ENCODE data around the gene PLXNA2. TPM values are rescaled to one million over a fixed set of nuclear protein-coding genes. Genes with fewer than 3 reads are reported as not detected.
A peak's percentile ranks its signal among the peaks of the same experiment; 100 is the strongest.

The PLXNA2 gene
- total RNA-seq, 1 donor from 2014 or later: 38.3 TPM

DNA sequence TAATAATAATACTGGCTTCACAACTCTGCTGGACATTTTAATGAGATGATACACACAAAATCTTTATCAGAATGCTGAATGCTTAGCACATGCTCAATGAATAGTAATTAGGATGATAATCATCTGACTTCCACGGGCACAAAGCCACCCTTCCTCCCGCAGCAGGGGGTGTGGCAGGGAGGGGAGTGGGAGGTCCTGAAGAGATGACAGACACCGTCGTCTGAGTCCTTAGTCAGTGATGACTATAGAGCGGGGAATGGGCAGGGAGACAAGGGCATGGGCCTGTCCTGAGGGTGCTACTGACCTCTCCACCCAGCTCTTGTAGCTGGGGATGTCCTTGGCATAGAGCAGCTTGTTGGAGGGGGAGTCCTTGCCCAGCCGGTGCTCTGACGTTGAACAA is 215.7 kb downstream of the PLXNA2 start:
- Histone ChIP-seq H3K36me3 (no peaks in the 10 kb centered on the region), H3K4me1 (peaks cover 39% of the 10 kb centered on the region), H3K9me3 (no peaks in the 10 kb centered on the region), H3K27me3 (no peaks in the 10 kb centered on the region), H3K4me3 (no peak overlapping the region), H3K27ac (peak overlapping the region; percentile 78)
- DNase-seq (ENCODE audit: extremely low spot score in 2 of 2): no peak
- intact Hi-C loops (cut with DNase I): loop anchor here (10.0 kb wide), 1 partner anchor 56 kb away; no protein-coding TSS in a partner anchor
- TF ChIP-seq, protein P1, sequence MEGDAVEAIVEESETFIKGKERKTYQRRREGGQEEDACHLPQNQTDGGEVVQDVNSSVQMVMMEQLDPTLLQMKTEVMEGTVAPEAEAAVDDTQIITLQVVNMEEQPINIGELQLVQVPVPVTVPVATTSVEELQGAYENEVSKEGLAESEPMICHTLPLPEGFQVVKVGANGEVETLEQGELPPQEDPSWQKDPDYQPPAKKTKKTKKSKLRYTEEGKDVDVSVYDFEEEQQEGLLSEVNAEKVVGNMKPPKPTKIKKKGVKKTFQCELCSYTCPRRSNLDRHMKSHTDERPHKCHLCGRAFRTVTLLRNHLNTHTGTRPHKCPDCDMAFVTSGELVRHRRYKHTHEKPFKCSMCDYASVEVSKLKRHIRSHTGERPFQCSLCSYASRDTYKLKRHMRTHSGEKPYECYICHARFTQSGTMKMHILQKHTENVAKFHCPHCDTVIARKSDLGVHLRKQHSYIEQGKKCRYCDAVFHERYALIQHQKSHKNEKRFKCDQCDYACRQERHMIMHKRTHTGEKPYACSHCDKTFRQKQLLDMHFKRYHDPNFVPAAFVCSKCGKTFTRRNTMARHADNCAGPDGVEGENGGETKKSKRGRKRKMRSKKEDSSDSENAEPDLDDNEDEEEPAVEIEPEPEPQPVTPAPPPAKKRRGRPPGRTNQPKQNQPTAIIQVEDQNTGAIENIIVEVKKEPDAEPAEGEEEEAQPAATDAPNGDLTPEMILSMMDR (IDR thresholded peaks at IDR 0.05): no peak
- TF ChIP-seq POLR2AphosphoS5 (IDR thresholded peaks at IDR 0.05; ENCODE audit: insufficient read depth in 1 of 2, low read depth in 1 of 2) (no peak), POLR2A (IDR thresholded peaks at IDR 0.05) (no peak)

DNA sequence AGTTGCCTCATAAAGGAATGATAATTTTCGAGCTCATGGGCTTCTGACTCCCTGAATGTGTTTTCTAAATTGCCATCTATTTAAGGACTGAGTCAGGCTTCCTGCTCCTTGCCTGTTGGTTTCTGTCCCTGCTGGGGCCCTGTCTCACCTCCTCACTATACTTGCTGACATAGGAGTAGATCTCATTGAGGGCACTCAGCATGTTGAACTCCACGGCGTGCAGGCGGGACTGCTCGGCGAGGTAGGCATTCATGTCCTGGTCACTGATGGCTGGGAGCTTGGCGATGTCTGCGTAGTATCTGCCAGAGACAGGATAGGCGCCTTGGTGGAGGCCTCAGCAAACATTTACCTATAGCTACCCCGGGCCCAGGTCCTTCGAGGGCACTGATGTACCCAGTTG is 216.3 kb downstream of the PLXNA2 start:
- Histone ChIP-seq H3K9me3 (no peaks in the 10 kb centered on the region), H3K27ac (peak overlapping the region; percentile 78), H3K36me3 (no peaks in the 10 kb centered on the region), H3K27me3 (no peaks in the 10 kb centered on the region), H3K4me1 (peaks cover 39% of the 10 kb centered on the region), H3K4me3 (no peak overlapping the region)
- intact Hi-C loops (cut with DNase I): loop anchor here (10.0 kb wide), 1 partner anchor 57 kb away; no protein-coding TSS in a partner anchor
- TF ChIP-seq POLR2AphosphoS5 (IDR thresholded peaks at IDR 0.05; ENCODE audit: insufficient read depth in 1 of 2, low read depth in 1 of 2) (no peak), POLR2A (IDR thresholded peaks at IDR 0.05) (no peak)
- TF ChIP-seq, protein P1 (IDR thresholded peaks at IDR 0.05): no peak
- no peak for DNase-seq (ENCODE audit: extremely low spot score in 2 of 2)

DNA sequence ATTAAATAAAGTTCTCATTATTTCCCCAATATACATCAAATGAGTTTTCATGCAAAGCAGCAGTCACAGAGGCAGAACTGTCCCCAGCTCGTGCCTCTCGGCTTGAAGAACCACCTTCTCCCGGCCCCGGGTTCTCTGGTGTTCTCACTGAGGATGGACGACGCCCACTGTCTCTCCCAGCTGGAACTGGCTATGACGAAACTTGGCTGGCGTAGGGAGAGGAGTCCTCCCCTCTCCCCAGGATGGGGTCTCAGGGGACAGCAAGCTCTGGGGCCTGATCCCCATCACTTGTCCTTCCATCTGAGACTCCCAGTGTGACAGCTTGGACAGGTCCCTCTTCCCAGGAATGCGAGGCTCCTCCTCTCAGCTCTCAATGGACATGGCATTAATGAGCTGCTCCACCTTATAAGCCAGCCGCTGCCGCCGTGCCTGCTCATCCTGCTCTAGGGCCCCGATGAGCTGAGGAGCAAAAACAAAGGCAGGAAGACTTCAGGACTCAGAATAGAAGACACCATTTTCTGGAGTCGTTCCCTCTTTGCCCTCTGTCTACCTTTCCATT is 217.2 kb downstream of the PLXNA2 start:
- TF ChIP-seq POLR2A (IDR thresholded peaks at IDR 0.05) (no peak), POLR2AphosphoS5 (IDR thresholded peaks at IDR 0.05; ENCODE audit: insufficient read depth in 1 of 2, low read depth in 1 of 2) (no peak)
- TF ChIP-seq, protein P1 (IDR thresholded peaks at IDR 0.05): no peak
- DNase-seq (ENCODE audit: extremely low spot score in 2 of 2): no peak
- intact Hi-C loops (cut with DNase I): loop anchor here (10.0 kb wide), 1 partner anchor 58 kb away; no protein-coding TSS in a partner anchor
- Histone ChIP-seq H3K4me1 (peaks cover 39% of the 10 kb centered on the region), H3K36me3 (no peaks in the 10 kb centered on the region), H3K27ac (no peak overlapping the region), H3K9me3 (no peaks in the 10 kb centered on the region), H3K4me3 (no peak overlapping the region), H3K27me3 (no peaks in the 10 kb centered on the region)

DNA sequence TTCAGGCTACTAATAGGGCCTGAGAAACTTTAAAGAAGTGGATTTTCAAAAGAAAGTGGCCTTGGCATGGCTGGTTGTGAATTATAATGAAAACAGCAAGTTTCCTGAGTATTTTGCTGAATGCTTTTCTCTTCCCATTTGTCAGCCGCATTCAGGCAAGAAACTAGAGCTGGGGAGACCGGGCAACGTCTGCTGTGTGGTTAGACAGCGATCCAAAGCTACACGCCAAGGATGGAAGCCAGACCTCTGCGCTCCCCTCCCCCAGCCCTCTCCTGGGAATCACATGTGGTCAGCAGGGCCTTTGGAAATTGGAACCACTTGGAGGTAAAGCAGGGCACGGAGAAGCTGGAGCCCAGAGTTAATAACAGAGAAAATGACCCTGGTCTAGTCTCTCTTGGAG is 219.2 kb downstream of the PLXNA2 start:
- Histone ChIP-seq H3K36me3 (no peaks in the 10 kb centered on the region), H3K27me3 (no peaks in the 10 kb centered on the region), H3K4me1 (peaks cover 20% of the 10 kb centered on the region), H3K4me3 (no peak overlapping the region), H3K27ac (no peak overlapping the region), H3K9me3 (no peaks in the 10 kb centered on the region)
- intact Hi-C loops (cut with DNase I): loop anchor here (10.0 kb wide), 1 partner anchor 60 kb away; no protein-coding TSS in a partner anchor
- TF ChIP-seq POLR2A (IDR thresholded peaks at IDR 0.05): no peak
- TF ChIP-seq, protein P1 (IDR thresholded peaks at IDR 0.05): no peak
- TF ChIP-seq POLR2AphosphoS5 (IDR thresholded peaks at IDR 0.05; ENCODE audit: insufficient read depth in 1 of 2, low read depth in 1 of 2): no peak
- no peak for DNase-seq (ENCODE audit: extremely low spot score in 2 of 2)

DNA sequence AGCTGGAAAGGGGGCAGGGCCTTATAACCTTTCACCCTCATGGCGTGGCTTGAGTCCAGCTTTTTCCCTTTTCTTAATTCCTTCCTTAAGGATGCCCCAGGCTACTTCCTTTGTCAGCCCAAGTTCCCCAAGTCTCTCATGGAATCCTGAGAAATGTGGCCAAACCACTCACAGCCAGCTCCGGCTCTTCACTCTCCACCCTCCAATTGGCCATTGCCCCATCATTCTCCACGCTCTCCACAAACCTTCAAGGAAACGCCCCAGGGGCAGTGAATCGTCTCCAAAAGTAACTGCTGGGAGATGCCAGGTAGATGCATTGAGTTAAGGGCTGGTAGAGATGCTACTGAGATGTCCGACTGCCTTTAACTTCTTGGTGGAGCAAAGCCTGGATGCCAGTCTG is 219.8 kb downstream of the PLXNA2 start:
- DNase-seq (ENCODE audit: extremely low spot score in 2 of 2): no peak
- Histone ChIP-seq H3K36me3 (no peaks in the 10 kb centered on the region), H3K27me3 (no peaks in the 10 kb centered on the region), H3K9me3 (no peaks in the 10 kb centered on the region), H3K4me3 (no peak overlapping the region), H3K4me1 (peaks cover 14% of the 10 kb centered on the region), H3K27ac (no peak overlapping the region)
- TF ChIP-seq POLR2AphosphoS5 (IDR thresholded peaks at IDR 0.05; ENCODE audit: insufficient read depth in 1 of 2, low read depth in 1 of 2) (no peak), POLR2A (IDR thresholded peaks at IDR 0.05) (no peak)
- TF ChIP-seq, protein P1 (IDR thresholded peaks at IDR 0.05): no peak
- intact Hi-C loops (cut with DNase I): loop anchor here (5.0 to 10.0 kb wide), 2 partner anchors 60 to 218 kb away; partner anchors contain the start of gene PLXNA2

Measured in vagina (tissue), 2 donors.